ENCODE results near the gene PAOX. TPM values are rescaled to one million over a fixed set of nuclear protein-coding genes. Genes with fewer than 3 reads are reported as not detected.

PAOX gene
- total and polyA plus RNA-seq, 2 donors (not counting 1 experiment from before 2014, with no cell fraction given): 21.1 to 24.9 TPM

DNA sequence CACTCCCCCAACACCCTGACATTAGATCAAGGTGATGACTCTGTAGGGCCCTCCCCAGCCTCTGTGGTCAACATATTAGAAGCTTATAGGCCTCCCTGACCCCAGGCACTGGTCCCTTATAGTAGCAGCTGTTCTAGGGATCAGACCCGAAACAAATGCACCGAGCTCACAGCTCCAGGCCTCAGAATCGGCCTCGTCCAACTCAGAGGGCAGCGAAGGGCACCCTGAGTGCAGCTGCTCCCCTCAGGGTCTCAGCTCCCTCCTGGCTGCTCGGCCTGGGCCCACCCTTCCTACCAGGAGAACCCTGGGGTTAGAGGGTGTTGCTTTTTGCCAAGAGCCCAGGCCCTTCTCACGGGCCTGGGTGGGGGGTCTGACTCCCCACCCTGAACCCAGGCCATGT lies 10.9 kb upstream of the PAOX start:
- no peak overlapping the region for H3K4me3 Mint-ChIP-seq
- no peak overlapping the region for H3K27ac Mint-ChIP-seq

DNA sequence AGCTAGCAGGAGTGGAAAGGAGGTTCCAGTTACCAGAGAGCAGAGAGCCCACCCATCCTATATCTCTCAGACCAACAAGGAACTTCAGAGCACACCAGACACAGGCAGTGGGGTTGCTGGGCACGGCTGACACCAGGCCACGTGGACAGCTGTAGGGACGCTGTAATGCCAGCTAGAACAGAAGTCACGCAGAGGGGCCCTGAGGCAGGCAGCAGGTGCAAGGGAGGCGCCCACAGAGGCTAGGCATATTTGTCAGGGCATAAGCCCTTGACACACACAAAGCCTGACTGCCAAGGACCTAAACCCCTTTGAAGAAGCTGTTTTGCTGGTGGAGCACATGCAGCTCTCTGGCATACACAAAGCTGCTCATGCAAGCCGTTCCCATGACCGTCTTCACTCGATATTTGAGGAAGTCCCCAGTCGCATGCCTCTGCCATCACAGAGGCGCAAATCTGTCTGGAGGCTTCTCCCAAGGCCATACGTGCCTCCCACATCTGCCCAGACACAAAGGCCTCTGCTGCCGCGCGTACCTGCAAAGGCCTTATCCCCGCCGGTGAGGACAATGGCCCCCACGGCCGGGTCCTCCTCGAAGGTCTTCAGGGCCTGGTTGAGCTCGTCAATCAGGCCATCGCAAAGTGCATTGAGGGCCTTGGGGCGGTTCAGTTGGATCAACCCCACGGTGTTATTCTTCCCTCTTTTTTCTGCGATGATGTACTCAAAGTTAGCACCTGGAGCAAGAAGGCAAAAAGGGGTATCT lies 8.9 kb upstream of the PAOX start:
- intact Hi-C loops (cut with micrococcal nuclease): loop anchor here (5.0 kb wide), 1 partner anchor 108 kb away; no protein-coding TSS in a partner anchor
- Mint-ChIP-seq H3K27ac (no peak overlapping the region), H3K4me3 (peak overlapping the region; percentile 21), H3K27me3 (no peaks in the 10 kb centered on the region), H3K4me1 (peaks cover 15% of the 10 kb centered on the region), H3K9me3 (ENCODE audit: insufficient read depth) (no peaks in the 10 kb centered on the region)
- no peak overlapping the region for H2AFZ ChIP-seq (ENCODE audit: insufficient read depth, low read depth, low read length, poor library complexity, severe bottlenecking)
- ChIA-PET POLR2A (no interaction called here), CTCF (interaction anchor here (1.0 kb wide), 1 partner anchor 11 kb away, joined by 3 read pairs; no protein-coding TSS in a partner anchor)
- no peaks in the 10 kb centered on the region for H3K79me2 ChIP-seq (ENCODE audit: control insufficient read depth, insufficient read depth, low read length)
- H3K4me1 ChIP-seq (ENCODE audit: control insufficient read depth in 2 of 2, insufficient read depth in 2 of 2, low read length in 2 of 2): peaks cover 10 to 18% of the 10 kb centered on the region in 2 donors
- no peaks in the 10 kb centered on the region for H3K9me3 ChIP-seq (ENCODE audit: control extremely low read depth in 1 of 3, control insufficient read depth in 2 of 3, insufficient read depth in 1 of 3, low read length in 2 of 3)
- H3K4me3 ChIP-seq (ENCODE audit: control extremely low read depth in 1 of 5, extremely low read depth in 1 of 5, insufficient read depth in 1 of 5, low read depth in 2 of 5, low read length in 4 of 5): no peak overlapping the region
- no peaks in the 10 kb centered on the region for H3K27me3 ChIP-seq (replicated peaks in 1 of 4; ENCODE audit: control extremely low read depth in 1 of 4, control insufficient read depth in 3 of 4, insufficient read depth in 4 of 4, low read length in 3 of 4)
- H3K36me3 ChIP-seq (replicated peaks in 1 of 2; ENCODE audit: control extremely low read depth in 1 of 2, control insufficient read depth in 1 of 2, extremely low read depth in 1 of 2, insufficient read depth in 2 of 2, low read length in 1 of 2): peaks cover 0 to 43% of the 10 kb centered on the region in 2 experiments
- no peak overlapping the region for H3K9ac ChIP-seq (ENCODE audit: low read length)
- H4K20me1 ChIP-seq (ENCODE audit: control insufficient read depth, insufficient read depth, low read length, poor library complexity, severe bottlenecking): peaks cover 5% of the 10 kb centered on the region
- no peak overlapping the region for H3K27ac ChIP-seq (ENCODE audit: low read length in 2 of 2)
- DNase-seq (no peak), ATAC-seq (ENCODE audit: low read depth) (no peak)
- no peak for TF ChIP-seq EZH2 (IDR thresholded peaks at IDR 0.05; ENCODE audit: borderline replicate concordance, insufficient read depth, low read depth, low read length, poor library complexity, severe bottlenecking)
- TF ChIP-seq, protein P1, sequence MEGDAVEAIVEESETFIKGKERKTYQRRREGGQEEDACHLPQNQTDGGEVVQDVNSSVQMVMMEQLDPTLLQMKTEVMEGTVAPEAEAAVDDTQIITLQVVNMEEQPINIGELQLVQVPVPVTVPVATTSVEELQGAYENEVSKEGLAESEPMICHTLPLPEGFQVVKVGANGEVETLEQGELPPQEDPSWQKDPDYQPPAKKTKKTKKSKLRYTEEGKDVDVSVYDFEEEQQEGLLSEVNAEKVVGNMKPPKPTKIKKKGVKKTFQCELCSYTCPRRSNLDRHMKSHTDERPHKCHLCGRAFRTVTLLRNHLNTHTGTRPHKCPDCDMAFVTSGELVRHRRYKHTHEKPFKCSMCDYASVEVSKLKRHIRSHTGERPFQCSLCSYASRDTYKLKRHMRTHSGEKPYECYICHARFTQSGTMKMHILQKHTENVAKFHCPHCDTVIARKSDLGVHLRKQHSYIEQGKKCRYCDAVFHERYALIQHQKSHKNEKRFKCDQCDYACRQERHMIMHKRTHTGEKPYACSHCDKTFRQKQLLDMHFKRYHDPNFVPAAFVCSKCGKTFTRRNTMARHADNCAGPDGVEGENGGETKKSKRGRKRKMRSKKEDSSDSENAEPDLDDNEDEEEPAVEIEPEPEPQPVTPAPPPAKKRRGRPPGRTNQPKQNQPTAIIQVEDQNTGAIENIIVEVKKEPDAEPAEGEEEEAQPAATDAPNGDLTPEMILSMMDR (IDR thresholded peaks at IDR 0.05): no peak
- 93% methylated on average over 23 of the region's 24 CpGs for WGBS (ENCODE audit: insufficient coverage)
- no peak overlapping the region for H3K4me2 ChIP-seq (replicated peaks; ENCODE audit: low read depth, low read length, poor library complexity, severe bottlenecking)

More for the DNA sequence above, 10.9 kb upstream of the PAOX start:
- intact Hi-C loops (cut with micrococcal nuclease): no loop called here
- Histone ChIP-seq H4K20me1 (ENCODE audit: control insufficient read depth, insufficient read depth, low read length, poor library complexity, severe bottlenecking) (peaks cover 5% of the 10 kb centered on the region), H3K4me3 (ENCODE audit: control extremely low read depth in 1 of 5, extremely low read depth in 1 of 5, insufficient read depth in 1 of 5, low read depth in 2 of 5, low read length in 4 of 5) (no peak overlapping the region), H3K9me3 (ENCODE audit: control extremely low read depth in 1 of 3, control insufficient read depth in 2 of 3, insufficient read depth in 1 of 3, low read length in 2 of 3) (no peaks in the 10 kb centered on the region), H3K79me2 (ENCODE audit: control insufficient read depth, insufficient read depth, low read length) (no peaks in the 10 kb centered on the region), H3K27ac (ENCODE audit: low read length in 2 of 2) (no peak overlapping the region), H3K4me1 (ENCODE audit: control insufficient read depth in 2 of 2, insufficient read depth in 2 of 2, low read length in 2 of 2) (peaks cover 4 to 9% of the 10 kb centered on the region in 2 donors), H3K4me2 (replicated peaks; ENCODE audit: low read depth, low read length, poor library complexity, severe bottlenecking) (no peak overlapping the region), H3K36me3 (replicated peaks in 1 of 2; ENCODE audit: control extremely low read depth in 1 of 2, control insufficient read depth in 1 of 2, extremely low read depth in 1 of 2, insufficient read depth in 2 of 2, low read length in 1 of 2) (peaks cover 0 to 47% of the 10 kb centered on the region in 2 experiments), H3K9ac (ENCODE audit: low read length) (no peak overlapping the region), H2AFZ (ENCODE audit: insufficient read depth, low read depth, low read length, poor library complexity, severe bottlenecking) (no peak overlapping the region), H3K27me3 (replicated peaks in 1 of 4; ENCODE audit: control extremely low read depth in 1 of 4, control insufficient read depth in 3 of 4, insufficient read depth in 4 of 4, low read length in 3 of 4) (no peaks in the 10 kb centered on the region)
- no peak for TF ChIP-seq EZH2 (IDR thresholded peaks at IDR 0.05; ENCODE audit: borderline replicate concordance, insufficient read depth, low read depth, low read length, poor library complexity, severe bottlenecking)
- TF ChIP-seq, protein P1 (IDR thresholded peaks at IDR 0.05): no peak
- ChIA-PET CTCF (interaction anchor here (0.9 kb wide), 1 partner anchor 39 kb away, joined by 3 read pairs; no protein-coding TSS in a partner anchor), POLR2A (no interaction called here)
- peaks cover 5% of the 10 kb centered on the region for H3K4me1 Mint-ChIP-seq
- no peaks in the 10 kb centered on the region for H3K9me3 Mint-ChIP-seq (ENCODE audit: insufficient read depth)
- DNase-seq: no peak
- H3K27me3 Mint-ChIP-seq: no peaks in the 10 kb centered on the region
- WGBS (ENCODE audit: insufficient coverage): 98% methylated on average over 7 of the region's 7 CpGs
- no peak for ATAC-seq (ENCODE audit: low read depth)
